GM12801 (cell line): ENCODE data around the gene RELN.

Experiments
- TF ChIP-seq, protein P1 (sequence below): IDR thresholded peaks from one replicate; pipeline ENCODE4 v1.5.1; 2011; ENCODE audit warnings: control low read depth; ENCODE audit not compliant: insufficient read length; ENCODE audit errors: extremely low read depth

Gene RELN

DNA sequence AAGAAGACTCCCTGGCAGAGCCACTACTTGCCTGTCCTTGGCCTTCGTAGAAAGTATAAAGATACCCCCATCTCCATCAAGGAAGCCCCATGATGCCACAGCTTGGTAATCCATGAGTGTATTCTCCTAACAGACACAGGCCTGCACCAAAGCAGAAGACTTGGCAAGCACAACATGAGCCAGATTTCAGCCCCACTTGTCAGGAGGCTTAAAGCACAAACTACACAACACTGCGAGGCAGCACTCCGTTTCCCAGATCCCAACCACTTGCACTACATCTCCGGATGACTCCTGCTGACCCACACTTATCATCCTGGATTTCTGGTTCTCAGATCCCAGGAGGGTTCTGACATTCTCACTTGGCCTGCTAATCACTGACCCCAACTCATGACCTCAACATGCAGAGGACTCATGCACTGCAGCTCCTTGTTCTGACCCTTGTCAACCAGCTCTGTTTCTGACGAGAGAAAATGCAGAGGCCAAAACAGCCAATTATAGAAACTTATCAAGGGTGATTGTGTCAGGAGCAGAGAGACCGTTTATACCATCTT, 100.8 kb downstream of the RELN start:
- TF ChIP-seq, protein P1, sequence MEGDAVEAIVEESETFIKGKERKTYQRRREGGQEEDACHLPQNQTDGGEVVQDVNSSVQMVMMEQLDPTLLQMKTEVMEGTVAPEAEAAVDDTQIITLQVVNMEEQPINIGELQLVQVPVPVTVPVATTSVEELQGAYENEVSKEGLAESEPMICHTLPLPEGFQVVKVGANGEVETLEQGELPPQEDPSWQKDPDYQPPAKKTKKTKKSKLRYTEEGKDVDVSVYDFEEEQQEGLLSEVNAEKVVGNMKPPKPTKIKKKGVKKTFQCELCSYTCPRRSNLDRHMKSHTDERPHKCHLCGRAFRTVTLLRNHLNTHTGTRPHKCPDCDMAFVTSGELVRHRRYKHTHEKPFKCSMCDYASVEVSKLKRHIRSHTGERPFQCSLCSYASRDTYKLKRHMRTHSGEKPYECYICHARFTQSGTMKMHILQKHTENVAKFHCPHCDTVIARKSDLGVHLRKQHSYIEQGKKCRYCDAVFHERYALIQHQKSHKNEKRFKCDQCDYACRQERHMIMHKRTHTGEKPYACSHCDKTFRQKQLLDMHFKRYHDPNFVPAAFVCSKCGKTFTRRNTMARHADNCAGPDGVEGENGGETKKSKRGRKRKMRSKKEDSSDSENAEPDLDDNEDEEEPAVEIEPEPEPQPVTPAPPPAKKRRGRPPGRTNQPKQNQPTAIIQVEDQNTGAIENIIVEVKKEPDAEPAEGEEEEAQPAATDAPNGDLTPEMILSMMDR: no peak

- TF ChIP-seq, protein P1: no peak
Observed at GRCh38 chr7:103887853-103888602, 101.4 kb downstream of the RELN start.

GRCh38 chr7:103887050-103887449, 102.4 kb downstream of the RELN start:
- TF ChIP-seq, protein P1: no peak

GRCh38 chr7:103879928-103880600, 109.4 kb downstream of the RELN start:
- TF ChIP-seq, protein P1: no peak

GRCh38 chr7:103879411-103879810, 110.0 kb downstream of the RELN start:
- TF ChIP-seq, protein P1: no peak

DNA sequence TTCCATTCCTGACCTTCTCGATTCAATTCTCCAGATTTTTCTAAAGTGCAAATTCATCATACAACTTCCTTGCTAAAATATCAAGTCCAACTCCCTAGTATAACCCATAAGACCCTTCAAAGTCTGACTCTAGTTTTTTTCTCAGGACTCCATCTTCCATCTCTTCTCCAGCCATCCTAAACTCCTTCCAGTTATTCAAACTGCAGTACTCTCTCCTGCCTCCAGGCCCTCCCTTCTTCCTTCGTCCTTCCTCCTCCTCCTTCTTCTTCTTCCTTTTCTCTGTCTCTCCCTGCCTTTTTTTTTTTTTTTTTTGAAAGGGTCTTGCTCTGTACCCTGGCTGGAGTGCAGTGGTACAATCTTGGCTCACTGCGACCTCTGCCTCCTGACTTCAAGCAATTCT, 111.9 kb downstream of the RELN start:
- TF ChIP-seq, protein P1: no peak

DNA sequence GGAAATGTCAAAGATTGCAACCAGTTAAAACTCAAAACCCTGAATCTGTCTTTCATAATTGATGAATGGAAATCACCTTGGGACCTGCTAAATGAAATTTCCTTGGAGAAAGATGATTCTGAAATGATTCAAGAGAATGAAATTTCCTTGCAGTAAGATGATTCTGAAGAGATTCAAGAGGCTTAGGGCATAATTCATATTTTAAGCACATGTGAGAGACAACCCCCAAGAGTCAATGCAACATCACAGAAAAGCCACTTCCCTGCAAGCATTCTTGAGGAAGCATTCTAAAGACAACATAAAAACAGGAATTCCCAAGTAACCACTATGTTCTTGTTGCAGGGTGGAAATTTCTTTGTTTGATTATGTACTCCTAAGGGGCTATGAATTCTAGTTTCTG, 113.7 kb downstream of the RELN start:
- TF ChIP-seq, protein P1: no peak
